GM23338 (cell line): ENCODE results near the gene ZNF532. TPM values are rescaled to one million over a fixed set of nuclear protein-coding genes. Genes with fewer than 3 reads are reported as not detected.

Source experiments
- ATAC-seq: fragments of 200-7000 bp; cut with Tn5 transposase; 3 replicates; pipeline ENCODE4 v1.9.1; 2020
- DNase-seq: peaks from one replicate; pipeline ENCODE4 v3.0.0-alpha.2; 2015; ENCODE audit warnings: low spot score
- H2AFZ ChIP-seq: fragments of 200-600 bp; sonication (generic); 2 replicates; pipeline ENCODE4 v1.8.0; 2016; ENCODE audit warnings: antibody characterized with exemption, mild to moderate bottlenecking, moderate library complexity
- H3F3A ChIP-seq: fragments of 200-600 bp; sonication (generic); replicated peaks from 2 replicates; pipeline ENCODE4 v1.8.0; 2017; ENCODE audit warnings: antibody characterized with exemption, mixed run types, low read depth
- H3K27ac ChIP-seq: fragments of 200-600 bp; sonication (generic); 2 replicates; pipeline ENCODE4 v1.6.1; 2016; ENCODE audit warnings: low read depth
- H3K27me3 ChIP-seq: fragments of 200-600 bp; sonication (generic); 2 replicates; pipeline ENCODE4 v1.8.0; 2016; ENCODE audit warnings: mild to moderate bottlenecking, mixed run types, moderate library complexity; ENCODE audit not compliant: insufficient read depth
- H3K36me3 ChIP-seq: fragments of 200-600 bp; sonication (generic); 2 replicates; pipeline ENCODE4 v1.8.0; 2016; ENCODE audit warnings: mild to moderate bottlenecking; ENCODE audit not compliant: insufficient read depth
- H3K4me1 ChIP-seq: fragments of 200-600 bp; sonication (generic); 2 replicates; pipeline ENCODE4 v1.8.0; 2016; ENCODE audit warnings: mild to moderate bottlenecking, moderate library complexity; ENCODE audit not compliant: insufficient read depth
- H3K4me2 ChIP-seq: fragments of 200-600 bp; sonication (generic); 2 replicates; pipeline ENCODE4 v1.7.1; 2017; ENCODE audit warnings: mixed run types
- H3K4me3 ChIP-seq: fragments of 200-600 bp; sonication (generic); 2 replicates; pipeline ENCODE4 v1.6.1; 2016; ENCODE audit warnings: mixed run types
- H3K79me2 ChIP-seq: fragments of 200-600 bp; sonication (generic); replicated peaks from 2 replicates; pipeline ENCODE4 v1.8.0; 2017; ENCODE audit warnings: mild to moderate bottlenecking; ENCODE audit not compliant: insufficient read depth
- H3K9me2 ChIP-seq: fragments of 200-600 bp; sonication (generic); 2 replicates; pipeline ENCODE4 v1.8.0; 2017; ENCODE audit not compliant: insufficient read depth
- H4K20me1 ChIP-seq: fragments of 200-600 bp; sonication (generic); replicated peaks from 2 replicates; pipeline ENCODE4 v1.8.0; 2017; ENCODE audit warnings: mild to moderate bottlenecking; ENCODE audit not compliant: insufficient read depth
- H3K27ac Mint-ChIP-seq: 2 replicates; pipeline ENCODE4 v1.8.0; 2020; ENCODE audit warnings: inconsistent platforms, mild to moderate bottlenecking, moderate library complexity, mixed read lengths
- H3K27me3 Mint-ChIP-seq: 3 replicates; pipeline ENCODE4 v1.8.0; 2022; ENCODE audit warnings: low read depth, mild to moderate bottlenecking, moderate library complexity, mixed read lengths, inconsistent platforms; ENCODE audit not compliant: insufficient read depth, poor library complexity
- H3K36me3 Mint-ChIP-seq: 3 replicates; pipeline ENCODE4 v1.8.0; 2021; ENCODE audit warnings: low read depth, mild to moderate bottlenecking, inconsistent platforms, moderate library complexity, mixed read lengths
- H3K4me1 Mint-ChIP-seq: 3 replicates; pipeline ENCODE4 v1.8.0; 2020; ENCODE audit warnings: mild to moderate bottlenecking, inconsistent platforms, mixed read lengths
- H3K4me3 Mint-ChIP-seq: 3 replicates; pipeline ENCODE4 v1.8.0; 2021; ENCODE audit warnings: moderate library complexity, mild to moderate bottlenecking, inconsistent platforms, mixed read lengths
- H3K9me3 Mint-ChIP-seq: 3 replicates; pipeline ENCODE4 v1.8.0; 2020; ENCODE audit warnings: moderate library complexity, mild to moderate bottlenecking, inconsistent platforms, mixed read lengths
- EZH2 ChIP-seq: fragments of 200-600 bp; sonication (generic); IDR thresholded peaks from one replicate; pipeline ENCODE4 v1.8.0; 2017; ENCODE audit warnings: antibody characterized with exemption, mild to moderate bottlenecking, low read depth; ENCODE audit not compliant: unreplicated experiment
- EZH2phosphoT487 ChIP-seq: fragments of 200-600 bp; sonication (generic); IDR thresholded peaks from one replicate; pipeline ENCODE4 v1.8.1; 2018; ENCODE audit warnings: antibody characterized with exemption; ENCODE audit not compliant: unreplicated experiment
- JUNB ChIP-seq: IDR thresholded peaks from one replicate; pipeline ENCODE4 v1.6.1; 2016; ENCODE audit warnings: antibody characterized with exemption; ENCODE audit not compliant: unreplicated experiment
- NANOG ChIP-seq: IDR thresholded peaks from 2 replicates; pipeline ENCODE4 v1.6.1; 2016; ENCODE audit warnings: antibody characterized with exemption, borderline replicate concordance
- POLR2AphosphoS5 ChIP-seq: IDR thresholded peaks from 2 replicates; pipeline ENCODE4 v1.6.1; 2016; ENCODE audit warnings: antibody characterized with exemption, low read depth
- STAT1 ChIP-seq: IDR thresholded peaks from one replicate; pipeline ENCODE4 v1.6.1; 2016; ENCODE audit warnings: antibody characterized with exemption; ENCODE audit not compliant: unreplicated experiment
- ZNF331 ChIP-seq: fragments of 250-450 bp; sonication (Bioruptor Pico); IDR thresholded peaks from 2 replicates; pipeline ENCODE4 v1.5.0; 2020; ENCODE audit warnings: low read depth, mild to moderate bottlenecking, moderate library complexity
- polyA plus RNA-seq: library from polyadenylated mRNA; unstranded; fragments of >200 nt; fragmentation: Nextera tagmentation; extraction: Ambion mirVana; gene quantifications from 2 replicates; pipeline ENCODE4 v1.2.1, GENCODE V29; 2016
- total RNA-seq: library from RNA; depleted of rRNA; stranded (reverse); fragments of >200 nt; shearing (Covaris generic); gene quantifications from 2 replicates; pipeline ENCODE4 v1.2.3, GENCODE V29; 2014
- TF ChIP-seq, protein P1 (sequence below): IDR thresholded peaks from one replicate; pipeline ENCODE4 v1.6.1; 2018; ENCODE audit warnings: antibody characterized with exemption; ENCODE audit not compliant: unreplicated experiment
- TF ChIP-seq, protein P2 (sequence below), 2 experiments: fragments of 200-600 bp in 1 of 2; sonication (generic) in 1 of 2; conservative IDR thresholded peaks; 2 replicates each; pipeline versions ENCODE4 v1.5.1 to v1.6.1; 2016 to 2017; ENCODE audit warnings: antibody characterized with exemption in 2 of 2, low read depth in 2 of 2, mild to moderate bottlenecking in 2 of 2, moderate library complexity in 1 of 2
- TF ChIP-seq, protein P3 (sequence below): IDR thresholded peaks from 2 replicates; pipeline ENCODE4 v1.6.1; 2016; ENCODE audit warnings: antibody characterized with exemption
- TF ChIP-seq, protein P4 (sequence below): fragments of 250-450 bp; sonication (Bioruptor Pico); IDR thresholded peaks from 2 replicates; pipeline ENCODE4 v1.5.0; 2020; ENCODE audit warnings: mild to moderate bottlenecking, moderate library complexity

Gene ZNF532
- total and polyA plus RNA-seq, 2 experiments from 2014 or later, result 51.5 to 225 TPM

DNA sequence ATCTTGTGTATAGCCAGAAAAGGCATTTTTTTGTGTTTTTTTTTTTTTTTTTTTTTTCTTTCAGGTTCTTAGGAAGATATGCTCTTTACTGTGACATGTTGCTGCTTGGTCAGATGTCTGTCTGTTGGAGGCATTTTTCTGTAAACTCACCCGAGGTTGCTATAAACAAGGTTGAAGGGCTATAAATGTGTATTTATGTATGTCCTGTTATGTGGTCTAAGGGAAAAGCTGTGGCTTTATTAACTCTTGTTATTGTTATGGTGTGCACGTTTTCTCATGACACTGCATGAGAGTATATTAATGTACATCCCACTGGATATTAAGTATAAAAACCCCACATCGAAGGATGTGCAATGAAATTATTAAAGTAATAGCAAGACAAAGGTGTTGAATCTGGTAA is 102.0 kb downstream of the ZNF532 start (continued):
- TF ChIP-seq, protein P1, sequence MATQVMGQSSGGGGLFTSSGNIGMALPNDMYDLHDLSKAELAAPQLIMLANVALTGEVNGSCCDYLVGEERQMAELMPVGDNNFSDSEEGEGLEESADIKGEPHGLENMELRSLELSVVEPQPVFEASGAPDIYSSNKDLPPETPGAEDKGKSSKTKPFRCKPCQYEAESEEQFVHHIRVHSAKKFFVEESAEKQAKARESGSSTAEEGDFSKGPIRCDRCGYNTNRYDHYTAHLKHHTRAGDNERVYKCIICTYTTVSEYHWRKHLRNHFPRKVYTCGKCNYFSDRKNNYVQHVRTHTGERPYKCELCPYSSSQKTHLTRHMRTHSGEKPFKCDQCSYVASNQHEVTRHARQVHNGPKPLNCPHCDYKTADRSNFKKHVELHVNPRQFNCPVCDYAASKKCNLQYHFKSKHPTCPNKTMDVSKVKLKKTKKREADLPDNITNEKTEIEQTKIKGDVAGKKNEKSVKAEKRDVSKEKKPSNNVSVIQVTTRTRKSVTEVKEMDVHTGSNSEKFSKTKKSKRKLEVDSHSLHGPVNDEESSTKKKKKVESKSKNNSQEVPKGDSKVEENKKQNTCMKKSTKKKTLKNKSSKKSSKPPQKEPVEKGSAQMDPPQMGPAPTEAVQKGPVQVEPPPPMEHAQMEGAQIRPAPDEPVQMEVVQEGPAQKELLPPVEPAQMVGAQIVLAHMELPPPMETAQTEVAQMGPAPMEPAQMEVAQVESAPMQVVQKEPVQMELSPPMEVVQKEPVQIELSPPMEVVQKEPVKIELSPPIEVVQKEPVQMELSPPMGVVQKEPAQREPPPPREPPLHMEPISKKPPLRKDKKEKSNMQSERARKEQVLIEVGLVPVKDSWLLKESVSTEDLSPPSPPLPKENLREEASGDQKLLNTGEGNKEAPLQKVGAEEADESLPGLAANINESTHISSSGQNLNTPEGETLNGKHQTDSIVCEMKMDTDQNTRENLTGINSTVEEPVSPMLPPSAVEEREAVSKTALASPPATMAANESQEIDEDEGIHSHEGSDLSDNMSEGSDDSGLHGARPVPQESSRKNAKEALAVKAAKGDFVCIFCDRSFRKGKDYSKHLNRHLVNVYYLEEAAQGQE, result no peak
- TF ChIP-seq EZH2 (no peak), EZH2phosphoT487 (no peak), STAT1 (no peak), JUNB (no peak), ZNF331 (CRISPR knock-in tag) (no peak)
- TF ChIP-seq, protein P2, sequence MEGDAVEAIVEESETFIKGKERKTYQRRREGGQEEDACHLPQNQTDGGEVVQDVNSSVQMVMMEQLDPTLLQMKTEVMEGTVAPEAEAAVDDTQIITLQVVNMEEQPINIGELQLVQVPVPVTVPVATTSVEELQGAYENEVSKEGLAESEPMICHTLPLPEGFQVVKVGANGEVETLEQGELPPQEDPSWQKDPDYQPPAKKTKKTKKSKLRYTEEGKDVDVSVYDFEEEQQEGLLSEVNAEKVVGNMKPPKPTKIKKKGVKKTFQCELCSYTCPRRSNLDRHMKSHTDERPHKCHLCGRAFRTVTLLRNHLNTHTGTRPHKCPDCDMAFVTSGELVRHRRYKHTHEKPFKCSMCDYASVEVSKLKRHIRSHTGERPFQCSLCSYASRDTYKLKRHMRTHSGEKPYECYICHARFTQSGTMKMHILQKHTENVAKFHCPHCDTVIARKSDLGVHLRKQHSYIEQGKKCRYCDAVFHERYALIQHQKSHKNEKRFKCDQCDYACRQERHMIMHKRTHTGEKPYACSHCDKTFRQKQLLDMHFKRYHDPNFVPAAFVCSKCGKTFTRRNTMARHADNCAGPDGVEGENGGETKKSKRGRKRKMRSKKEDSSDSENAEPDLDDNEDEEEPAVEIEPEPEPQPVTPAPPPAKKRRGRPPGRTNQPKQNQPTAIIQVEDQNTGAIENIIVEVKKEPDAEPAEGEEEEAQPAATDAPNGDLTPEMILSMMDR (conservative IDR thresholded peaks at IDR 0.05; ENCODE audit: low read depth in 2 of 2), result no peak

- Histone ChIP-seq H3K79me2 (peaks cover 91% of the 10 kb centered on the region), H3K4me3 (no peak overlapping the region), H3K27me3 (no peaks in the 10 kb centered on the region), H3K27ac (peak overlapping the region; percentile 82), H4K20me1 (peaks cover 34% of the 10 kb centered on the region), H2AFZ (no peak overlapping the region), H3K4me1 (peaks cover 21% of the 10 kb centered on the region), H3K9me2 (no peaks in the 10 kb centered on the region), H3K36me3 (peaks cover 25% of the 10 kb centered on the region), H3F3A (peaks cover 18% of the 10 kb centered on the region), H3K4me2 (no peak overlapping the region)
- Mint-ChIP-seq H3K9me3 (no peaks in the 10 kb centered on the region), H3K27me3 (peaks cover 10% of the 10 kb centered on the region), H3K36me3 (peaks cover 83% of the 10 kb centered on the region), H3K4me1 (peaks cover 41% of the 10 kb centered on the region), H3K4me3 (no peak overlapping the region), H3K27ac (peak overlapping the region; percentile 64)
- ATAC-seq (no peak), DNase-seq (no peak)
- TF ChIP-seq POLR2AphosphoS5 (no peak), JUNB (no peak), ZNF331 (CRISPR knock-in tag) (no peak), EZH2phosphoT487 (no peak), NANOG (no peak), STAT1 (no peak)
- TF ChIP-seq, protein P3, sequence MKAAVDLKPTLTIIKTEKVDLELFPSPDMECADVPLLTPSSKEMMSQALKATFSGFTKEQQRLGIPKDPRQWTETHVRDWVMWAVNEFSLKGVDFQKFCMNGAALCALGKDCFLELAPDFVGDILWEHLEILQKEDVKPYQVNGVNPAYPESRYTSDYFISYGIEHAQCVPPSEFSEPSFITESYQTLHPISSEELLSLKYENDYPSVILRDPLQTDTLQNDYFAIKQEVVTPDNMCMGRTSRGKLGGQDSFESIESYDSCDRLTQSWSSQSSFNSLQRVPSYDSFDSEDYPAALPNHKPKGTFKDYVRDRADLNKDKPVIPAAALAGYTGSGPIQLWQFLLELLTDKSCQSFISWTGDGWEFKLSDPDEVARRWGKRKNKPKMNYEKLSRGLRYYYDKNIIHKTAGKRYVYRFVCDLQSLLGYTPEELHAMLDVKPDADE, result no peak
- TF ChIP-seq, protein P4, sequence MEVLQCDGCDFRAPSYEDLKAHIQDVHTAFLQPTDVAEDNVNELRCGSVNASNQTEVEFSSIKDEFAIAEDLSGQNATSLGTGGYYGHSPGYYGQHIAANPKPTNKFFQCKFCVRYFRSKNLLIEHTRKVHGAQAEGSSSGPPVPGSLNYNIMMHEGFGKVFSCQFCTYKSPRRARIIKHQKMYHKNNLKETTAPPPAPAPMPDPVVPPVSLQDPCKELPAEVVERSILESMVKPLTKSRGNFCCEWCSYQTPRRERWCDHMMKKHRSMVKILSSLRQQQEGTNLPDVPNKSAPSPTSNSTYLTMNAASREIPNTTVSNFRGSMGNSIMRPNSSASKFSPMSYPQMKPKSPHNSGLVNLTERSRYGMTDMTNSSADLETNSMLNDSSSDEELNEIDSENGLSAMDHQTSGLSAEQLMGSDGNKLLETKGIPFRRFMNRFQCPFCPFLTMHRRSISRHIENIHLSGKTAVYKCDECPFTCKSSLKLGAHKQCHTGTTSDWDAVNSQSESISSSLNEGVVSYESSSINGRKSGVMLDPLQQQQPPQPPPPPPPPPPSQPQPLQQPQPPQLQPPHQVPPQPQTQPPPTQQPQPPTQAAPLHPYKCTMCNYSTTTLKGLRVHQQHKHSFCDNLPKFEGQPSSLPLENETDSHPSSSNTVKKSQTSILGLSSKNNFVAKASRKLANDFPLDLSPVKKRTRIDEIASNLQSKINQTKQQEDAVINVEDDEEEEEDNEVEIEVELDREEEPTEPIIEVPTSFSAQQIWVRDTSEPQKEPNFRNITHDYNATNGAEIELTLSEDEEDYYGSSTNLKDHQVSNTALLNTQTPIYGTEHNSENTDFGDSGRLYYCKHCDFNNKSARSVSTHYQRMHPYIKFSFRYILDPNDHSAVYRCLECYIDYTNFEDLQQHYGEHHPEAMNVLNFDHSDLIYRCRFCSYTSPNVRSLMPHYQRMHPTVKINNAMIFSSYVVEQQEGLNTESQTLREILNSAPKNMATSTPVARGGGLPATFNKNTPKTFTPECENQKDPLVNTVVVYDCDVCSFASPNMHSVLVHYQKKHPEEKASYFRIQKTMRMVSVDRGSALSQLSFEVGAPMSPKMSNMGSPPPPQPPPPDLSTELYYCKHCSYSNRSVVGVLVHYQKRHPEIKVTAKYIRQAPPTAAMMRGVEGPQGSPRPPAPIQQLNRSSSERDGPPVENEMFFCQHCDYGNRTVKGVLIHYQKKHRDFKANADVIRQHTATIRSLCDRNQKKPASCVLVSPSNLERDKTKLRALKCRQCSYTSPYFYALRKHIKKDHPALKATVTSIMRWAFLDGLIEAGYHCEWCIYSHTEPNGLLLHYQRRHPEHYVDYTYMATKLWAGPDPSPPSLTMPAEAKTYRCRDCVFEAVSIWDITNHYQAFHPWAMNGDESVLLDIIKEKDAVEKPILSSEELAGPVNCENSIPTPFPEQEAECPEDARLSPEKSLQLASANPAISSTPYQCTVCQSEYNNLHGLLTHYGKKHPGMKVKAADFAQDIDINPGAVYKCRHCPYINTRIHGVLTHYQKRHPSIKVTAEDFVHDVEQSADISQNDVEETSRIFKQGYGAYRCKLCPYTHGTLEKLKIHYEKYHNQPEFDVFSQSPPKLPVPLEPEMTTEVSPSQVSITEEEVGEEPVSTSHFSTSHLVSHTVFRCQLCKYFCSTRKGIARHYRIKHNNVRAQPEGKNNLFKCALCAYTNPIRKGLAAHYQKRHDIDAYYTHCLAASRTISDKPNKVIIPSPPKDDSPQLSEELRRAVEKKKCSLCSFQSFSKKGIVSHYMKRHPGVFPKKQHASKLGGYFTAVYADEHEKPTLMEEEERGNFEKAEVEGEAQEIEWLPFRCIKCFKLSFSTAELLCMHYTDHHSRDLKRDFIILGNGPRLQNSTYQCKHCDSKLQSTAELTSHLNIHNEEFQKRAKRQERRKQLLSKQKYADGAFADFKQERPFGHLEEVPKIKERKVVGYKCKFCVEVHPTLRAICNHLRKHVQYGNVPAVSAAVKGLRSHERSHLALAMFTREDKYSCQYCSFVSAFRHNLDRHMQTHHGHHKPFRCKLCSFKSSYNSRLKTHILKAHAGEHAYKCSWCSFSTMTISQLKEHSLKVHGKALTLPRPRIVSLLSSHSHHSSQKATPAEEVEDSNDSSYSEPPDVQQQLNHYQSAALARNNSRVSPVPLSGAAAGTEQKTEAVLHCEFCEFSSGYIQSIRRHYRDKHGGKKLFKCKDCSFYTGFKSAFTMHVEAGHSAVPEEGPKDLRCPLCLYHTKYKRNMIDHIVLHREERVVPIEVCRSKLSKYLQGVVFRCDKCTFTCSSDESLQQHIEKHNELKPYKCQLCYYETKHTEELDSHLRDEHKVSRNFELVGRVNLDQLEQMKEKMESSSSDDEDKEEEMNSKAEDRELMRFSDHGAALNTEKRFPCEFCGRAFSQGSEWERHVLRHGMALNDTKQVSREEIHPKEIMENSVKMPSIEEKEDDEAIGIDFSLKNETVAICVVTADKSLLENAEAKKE (CRISPR knock-in tag), result no peak
Observed at GRCh38 chr18:58967751-58968254, 103.1 kb downstream of the ZNF532 start.
